ENCODE data around the gene ATG16L2. TPM values are rescaled to one million over a fixed set of nuclear protein-coding genes. Genes with fewer than 3 reads are reported as not detected.

The ATG16L2 gene
- total and polyA plus RNA-seq, 2 donors (not counting 3 experiments of a cell fraction or from before 2014, with no cell fraction given), result 26.5 to 30.5 TPM

DNA sequence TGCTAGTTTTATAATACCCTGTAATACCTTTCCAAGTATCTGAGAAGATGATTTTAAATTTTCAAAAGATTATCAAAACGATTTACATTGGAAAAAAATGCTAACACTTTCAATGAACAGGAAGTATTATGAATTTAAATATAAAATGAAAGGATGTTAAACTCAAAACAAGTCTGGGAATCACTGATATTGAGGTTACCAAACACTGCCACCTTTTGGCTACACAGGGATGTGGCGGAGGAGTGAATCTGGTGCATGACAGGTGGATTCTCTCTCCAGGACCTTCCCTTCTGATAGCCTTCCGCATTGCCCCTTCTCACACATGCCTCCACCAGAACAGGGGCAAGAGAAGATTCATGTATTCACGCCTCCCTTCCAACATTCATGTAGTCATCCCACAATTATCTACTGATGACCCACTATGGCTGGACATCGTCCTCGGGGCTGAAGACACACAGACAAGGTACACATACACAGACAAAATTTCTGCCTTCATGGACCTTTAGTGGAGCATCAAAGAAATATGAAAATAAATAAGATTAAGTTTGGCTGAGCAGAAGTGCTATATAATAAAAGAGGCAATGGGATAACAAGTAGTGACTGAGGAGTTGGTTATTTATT is 34.7 kb downstream of the ATG16L2 start:
- Histone ChIP-seq H3K9ac (replicated peaks; ENCODE audit: extremely low read depth, insufficient read depth, low read length) (no peak overlapping the region), H2AFZ (ENCODE audit: low read depth, low read length) (no peak overlapping the region), H3K4me2 (ENCODE audit: insufficient read depth, low read length) (no peak overlapping the region), H3K36me3 (ENCODE audit: control insufficient read depth in 2 of 2, extremely low read depth in 1 of 2, insufficient read depth in 2 of 2, low read length in 2 of 2) (peaks cover 0 to 4% of the 10 kb centered on the region in 2 experiments), H3K4me1 (ENCODE audit: control insufficient read depth, extremely low read depth, insufficient read depth, low read length) (no peaks in the 10 kb centered on the region), H3K9me1 (replicated peaks; ENCODE audit: control insufficient read depth, extremely low read depth, insufficient read depth, low read length) (no peaks in the 10 kb centered on the region), H3K79me2 (ENCODE audit: control insufficient read depth, insufficient read depth, low read length) (no peaks in the 10 kb centered on the region), H4K20me1 (replicated peaks; ENCODE audit: control insufficient read depth, extremely low read depth, insufficient read depth, low read length) (no peaks in the 10 kb centered on the region), H3K27me3 (ENCODE audit: control insufficient read depth in 2 of 2, insufficient read depth in 2 of 2, low read length in 2 of 2) (no peaks in the 10 kb centered on the region), H3K9me3 (replicated peaks; ENCODE audit: control insufficient read depth, insufficient read depth, low read length) (no peaks in the 10 kb centered on the region), H3K4me3 (replicated peaks in 1 of 3; ENCODE audit: insufficient read depth in 1 of 3, low read depth in 1 of 3, low read length in 3 of 3) (no peak overlapping the region), H3K27ac (ENCODE audit: insufficient read depth, low read depth, low read length) (no peak overlapping the region)
- dilution Hi-C loops (cut with MboI; ENCODE audit: extremely low pct_ligation_motif_present, low sequenced_read_pairs), result no loop called here
- no peak for TF ChIP-seq MYC (IDR thresholded peaks at IDR 0.05; ENCODE audit: low read depth, low read length)
- TF ChIP-seq, protein P1, sequence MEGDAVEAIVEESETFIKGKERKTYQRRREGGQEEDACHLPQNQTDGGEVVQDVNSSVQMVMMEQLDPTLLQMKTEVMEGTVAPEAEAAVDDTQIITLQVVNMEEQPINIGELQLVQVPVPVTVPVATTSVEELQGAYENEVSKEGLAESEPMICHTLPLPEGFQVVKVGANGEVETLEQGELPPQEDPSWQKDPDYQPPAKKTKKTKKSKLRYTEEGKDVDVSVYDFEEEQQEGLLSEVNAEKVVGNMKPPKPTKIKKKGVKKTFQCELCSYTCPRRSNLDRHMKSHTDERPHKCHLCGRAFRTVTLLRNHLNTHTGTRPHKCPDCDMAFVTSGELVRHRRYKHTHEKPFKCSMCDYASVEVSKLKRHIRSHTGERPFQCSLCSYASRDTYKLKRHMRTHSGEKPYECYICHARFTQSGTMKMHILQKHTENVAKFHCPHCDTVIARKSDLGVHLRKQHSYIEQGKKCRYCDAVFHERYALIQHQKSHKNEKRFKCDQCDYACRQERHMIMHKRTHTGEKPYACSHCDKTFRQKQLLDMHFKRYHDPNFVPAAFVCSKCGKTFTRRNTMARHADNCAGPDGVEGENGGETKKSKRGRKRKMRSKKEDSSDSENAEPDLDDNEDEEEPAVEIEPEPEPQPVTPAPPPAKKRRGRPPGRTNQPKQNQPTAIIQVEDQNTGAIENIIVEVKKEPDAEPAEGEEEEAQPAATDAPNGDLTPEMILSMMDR (IDR thresholded peaks at IDR 0.05; ENCODE audit: extremely low read depth in 1 of 2, insufficient read depth in 1 of 2, low read depth in 1 of 2, low read length in 2 of 2), result peak; percentile 58 to 62
- TF ChIP-seq, protein P2, sequence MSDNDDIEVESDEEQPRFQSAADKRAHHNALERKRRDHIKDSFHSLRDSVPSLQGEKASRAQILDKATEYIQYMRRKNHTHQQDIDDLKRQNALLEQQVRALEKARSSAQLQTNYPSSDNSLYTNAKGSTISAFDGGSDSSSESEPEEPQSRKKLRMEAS (IDR thresholded peaks at IDR 0.05; ENCODE audit: insufficient read depth, insufficient read length), result no peak
- TF ChIP-seq POLR2AphosphoS5 (IDR thresholded peaks at IDR 0.05; ENCODE audit: insufficient read depth, low read depth, low read length), result no peak
- no peak for TF ChIP-seq GATA2 (IDR thresholded peaks at IDR 0.05; ENCODE audit: insufficient read depth, insufficient read length, low read depth, low read length)
- no peak for TF ChIP-seq FOS (IDR thresholded peaks at IDR 0.05; ENCODE audit: borderline replicate concordance, insufficient read depth, low read length)
- ChIA-PET CTCF (interaction anchor here (1.4 to 2.3 kb wide), 3 partner anchors 9 to 124 kb away, joined by 6 to 10 read pairs (median 7); no protein-coding TSS in a partner anchor), POLR2A (no interaction called here)
- intact Hi-C loops (cut with micrococcal nuclease), result no loop called here
- DNase-seq (ENCODE audit: low read depth, low spot score) (peak; percentile 59), FAIRE-seq (peak; percentile 73)
- BruUV-seq (replicated peaks), result no TSS peak

All from endothelial cell of umbilical vein (primary cell).